ENCODE results near the gene KCNJ11.

The KCNJ11 gene

GRCh38 chr11:17396598-17397310, 8.3 kb upstream of the KCNJ11 start:
- TF ChIP-seq YY1 (IDR thresholded peaks at IDR 0.05; ENCODE audit: insufficient read depth, insufficient read length) (no peak), SUZ12 (IDR thresholded peaks at IDR 0.05; ENCODE audit: extremely low read depth, insufficient read depth, insufficient read length) (no peak), ZNF274 (IDR thresholded peaks at IDR 0.05; ENCODE audit: low read depth, low read length) (no peak)
- Histone ChIP-seq H3K27me3 (ENCODE audit: insufficient read depth, insufficient read length) (no peaks in the 10 kb centered on the region), H3K9ac (ENCODE audit: insufficient read length, low read depth) (no peak overlapping the region), H3K9me3 (ENCODE audit: insufficient read depth, low read length) (no peaks in the 10 kb centered on the region), H3K4me1 (ENCODE audit: insufficient read depth, insufficient read length) (peaks cover 2% of the 10 kb centered on the region), H3K4me3 (ENCODE audit: insufficient read length, low read depth) (no peak overlapping the region), H3K36me3 (ENCODE audit: insufficient read depth, insufficient read length, low read length) (no peaks in the 10 kb centered on the region)
- no peak for DNase-seq (ENCODE audit: low read depth, low spot score)

GRCh38 chr11:17395978-17396377, 7.5 kb upstream of the KCNJ11 start:
- Histone ChIP-seq H3K27me3 (ENCODE audit: insufficient read depth, insufficient read length) (peaks cover 6% of the 10 kb centered on the region), H3K9ac (ENCODE audit: insufficient read length, low read depth) (no peak overlapping the region), H3K9me3 (ENCODE audit: insufficient read depth, low read length) (no peaks in the 10 kb centered on the region), H3K36me3 (ENCODE audit: insufficient read depth, insufficient read length, low read length) (no peaks in the 10 kb centered on the region), H3K4me3 (ENCODE audit: insufficient read length, low read depth) (no peak overlapping the region), H3K4me1 (ENCODE audit: insufficient read depth, insufficient read length) (peaks cover 2% of the 10 kb centered on the region)
- no peak for DNase-seq (ENCODE audit: low read depth, low spot score)
- no peak for TF ChIP-seq ZNF274 (IDR thresholded peaks at IDR 0.05; ENCODE audit: low read depth, low read length)
- TF ChIP-seq YY1 (IDR thresholded peaks at IDR 0.05; ENCODE audit: insufficient read depth, insufficient read length) = no peak

- Histone ChIP-seq H3K4me1 (ENCODE audit: insufficient read depth, insufficient read length) (peaks cover 2% of the 10 kb centered on the region), H3K4me3 (ENCODE audit: insufficient read length, low read depth) (no peak overlapping the region)
These were observed 7.1 kb upstream of the KCNJ11 start for GRCh38 chr11:17395554-17395961.

GRCh38 chr11:17394743-17395390, 6.4 kb upstream of the KCNJ11 start:
- Histone ChIP-seq H3K9me3 (ENCODE audit: insufficient read depth, low read length) (no peaks in the 10 kb centered on the region), H3K36me3 (ENCODE audit: insufficient read depth, insufficient read length, low read length) (no peaks in the 10 kb centered on the region), H3K4me1 (ENCODE audit: insufficient read depth, insufficient read length) (peaks cover 5% of the 10 kb centered on the region), H3K4me3 (ENCODE audit: insufficient read length, low read depth) (no peak overlapping the region), H3K9ac (ENCODE audit: insufficient read length, low read depth) (no peak overlapping the region), H3K27me3 (ENCODE audit: insufficient read depth, insufficient read length) (peaks cover 17% of the 10 kb centered on the region)
- TF ChIP-seq ZNF274 (IDR thresholded peaks at IDR 0.05; ENCODE audit: low read depth, low read length) (no peak), SUZ12 (IDR thresholded peaks at IDR 0.05; ENCODE audit: extremely low read depth, insufficient read depth, insufficient read length) (no peak), YY1 (IDR thresholded peaks at IDR 0.05; ENCODE audit: insufficient read depth, insufficient read length) (no peak)
- DNase-seq (ENCODE audit: low read depth, low spot score) = no peak

More at GRCh38 chr11:17395554-17395961, 7.1 kb upstream of the KCNJ11 start:
- H3K9ac ChIP-seq (ENCODE audit: insufficient read length, low read depth) = no peak overlapping the region
- peaks cover 10% of the 10 kb centered on the region for H3K27me3 ChIP-seq (ENCODE audit: insufficient read depth, insufficient read length)
- no peak for DNase-seq (ENCODE audit: low read depth, low spot score)
- no peaks in the 10 kb centered on the region for H3K9me3 ChIP-seq (ENCODE audit: insufficient read depth, low read length)
- H3K36me3 ChIP-seq (ENCODE audit: insufficient read depth, insufficient read length, low read length) = no peaks in the 10 kb centered on the region
- TF ChIP-seq ZNF274 (IDR thresholded peaks at IDR 0.05; ENCODE audit: low read depth, low read length) = no peak
- TF ChIP-seq SUZ12 (IDR thresholded peaks at IDR 0.05; ENCODE audit: extremely low read depth, insufficient read depth, insufficient read length) = no peak
- no peak for TF ChIP-seq YY1 (IDR thresholded peaks at IDR 0.05; ENCODE audit: insufficient read depth, insufficient read length)

- Histone ChIP-seq H3K36me3 (ENCODE audit: insufficient read depth, insufficient read length, low read length) (no peaks in the 10 kb centered on the region), H3K9ac (ENCODE audit: insufficient read length, low read depth) (no peak overlapping the region), H3K4me3 (ENCODE audit: insufficient read length, low read depth) (no peak overlapping the region), H3K9me3 (ENCODE audit: insufficient read depth, low read length) (no peaks in the 10 kb centered on the region), H3K4me1 (ENCODE audit: insufficient read depth, insufficient read length) (peaks cover 7% of the 10 kb centered on the region), H3K27me3 (ENCODE audit: insufficient read depth, insufficient read length) (peaks cover 21% of the 10 kb centered on the region)
- DNase-seq (ENCODE audit: low read depth, low spot score) = no peak
- no peak for TF ChIP-seq ZNF274 (IDR thresholded peaks at IDR 0.05; ENCODE audit: low read depth, low read length)
- TF ChIP-seq YY1 (IDR thresholded peaks at IDR 0.05; ENCODE audit: insufficient read depth, insufficient read length) = no peak
- no peak for TF ChIP-seq SUZ12 (IDR thresholded peaks at IDR 0.05; ENCODE audit: extremely low read depth, insufficient read depth, insufficient read length)
These were observed 5.0 kb upstream of the KCNJ11 start for GRCh38 chr11:17393472-17393871.

GRCh38 chr11:17392872-17393271, 4.4 kb upstream of the KCNJ11 start:
- no peak for DNase-seq (ENCODE audit: low read depth, low spot score)
- H3K4me3 ChIP-seq (ENCODE audit: insufficient read length, low read depth) = no peak overlapping the region
- H3K9ac ChIP-seq (ENCODE audit: insufficient read length, low read depth) = no peak overlapping the region
- peaks cover 22% of the 10 kb centered on the region for H3K27me3 ChIP-seq (ENCODE audit: insufficient read depth, insufficient read length)
- TF ChIP-seq ZNF274 (IDR thresholded peaks at IDR 0.05; ENCODE audit: low read depth, low read length) (no peak), SUZ12 (IDR thresholded peaks at IDR 0.05; ENCODE audit: extremely low read depth, insufficient read depth, insufficient read length) (no peak), YY1 (IDR thresholded peaks at IDR 0.05; ENCODE audit: insufficient read depth, insufficient read length) (no peak)
- H3K36me3 ChIP-seq (ENCODE audit: insufficient read depth, insufficient read length, low read length) = no peaks in the 10 kb centered on the region
- no peaks in the 10 kb centered on the region for H3K9me3 ChIP-seq (ENCODE audit: insufficient read depth, low read length)
- H3K4me1 ChIP-seq (ENCODE audit: insufficient read depth, insufficient read length) = peaks cover 7% of the 10 kb centered on the region
